HCT116 (cell line): ENCODE measurements around the gene COL4A3. TPM values are rescaled to one million over a fixed set of nuclear protein-coding genes. Genes with fewer than 3 reads are reported as not detected.

Experiments
- ATAC-seq: fragments of 200-7000 bp; cut with Tn5 transposase; 2 replicates; pipeline ENCODE4 v1.9.1; 2020; ENCODE audit warnings: mild to moderate bottlenecking, moderate library complexity
- BruUV-seq: library from RNA; stranded (reverse); fragments of 400-500 nt; replicated peaks from 2 replicates; lab custom pipeline; 2021; lab: Mats Ljungman, UMichigan
- CTCF ChIA-PET: fragments of 300-600 bp; sonication (Branson Sonifier 250); formaldehyde crosslinking; loops from one replicate; lab custom pipeline; 2021; ENCODE audit warnings: antibody characterized with exemption; lab: Charles Lee
- POLR2A ChIA-PET: fragments of 300-600, 350-600 bp; sonication (Branson Sonifier 250); formaldehyde crosslinking; loops from one replicate; lab custom pipeline; 2021; ENCODE audit warnings: antibody characterized with exemption; lab: Charles Lee
- RAD21 ChIA-PET, 2 experiments: fragments of 300-600 bp; sonication (Branson Sonifier 250); formaldehyde crosslinking; loops; one replicate each; lab custom pipeline; 2023; ENCODE audit warnings: low total read pairs in 2 of 2; ENCODE audit not compliant: uncharacterized antibody in 2 of 2, unreplicated experiment in 2 of 2, low non-redundant PET in 1 of 2; lab: Charles Lee
- DNase-seq: peaks from one replicate; pipeline ENCODE4 v3.0.0-alpha.2; 2010; ENCODE audit warnings: low read depth, low spot score
- H2AFZ ChIP-seq: fragments of 200-600 bp; shearing (Covaris generic), sonication (generic); 2 replicates; pipeline ENCODE4 v1.6.1; 2017; ENCODE audit warnings: low read depth, mixed run types, mixed read lengths, antibody characterized with exemption, low read length; ENCODE audit not compliant: poor library complexity, severe bottlenecking
- H3K27ac ChIP-seq: 2 replicates; pipeline ENCODE4 v1.5.1; 2012; ENCODE audit warnings: low read depth, low read length
- H3K27me3 ChIP-seq: fragments of 200-600 bp; sonication (generic); 2 replicates; pipeline ENCODE4 v1.6.1; 2016; ENCODE audit warnings: mixed run types, low read length, mixed read lengths; ENCODE audit not compliant: insufficient read depth
- H3K36me3 ChIP-seq, 2 experiments: fragments of 200-500 bp in 1 of 2; fragments of 200-600 bp in 1 of 2; sonication (Bioruptor generic) in 1 of 2; sonication (generic) in 1 of 2; 2 replicates each; pipeline versions ENCODE4 v1.5.1 to v1.6.1; 2014 to 2016; ENCODE audit warnings: low read length in 2 of 2, inconsistent platforms in 1 of 2, mixed read lengths in 1 of 2, mixed run types in 1 of 2; ENCODE audit not compliant: insufficient read depth in 2 of 2, control insufficient read depth in 1 of 2
- H3K4me1 ChIP-seq, 2 experiments: fragments of 200-600 bp in 1 of 2; sonication (generic) in 1 of 2; 2 replicates each; pipeline versions ENCODE4 v1.5.1 to v1.6.1; 2012 to 2017; ENCODE audit warnings: low read length in 2 of 2, inconsistent platforms in 1 of 2, mild to moderate bottlenecking in 1 of 2, mixed read lengths in 1 of 2, mixed run types in 1 of 2, moderate library complexity in 1 of 2; ENCODE audit not compliant: insufficient read depth in 2 of 2, control insufficient read depth in 1 of 2
- H3K4me2 ChIP-seq: fragments of 200-600 bp; sonication (generic); 2 replicates; pipeline ENCODE4 v1.6.1; 2017; ENCODE audit warnings: mixed run types, low read length, mixed read lengths
- H3K4me3 ChIP-seq, 2 experiments: fragments of 200-600 bp in 1 of 2; sonication (generic) in 1 of 2; replicated peaks in 1 of 2; 2 replicates each; pipeline ENCODE4 v1.5.1; 2011 to 2016; ENCODE audit warnings: low read length in 2 of 2, control low read depth in 1 of 2, low read depth in 1 of 2, mild to moderate bottlenecking in 1 of 2, mixed read lengths in 1 of 2, mixed run types in 1 of 2
- H3K79me2 ChIP-seq: fragments of 200-600 bp; sonication (generic); 2 replicates; pipeline ENCODE4 v1.6.1; 2017; ENCODE audit warnings: mild to moderate bottlenecking, mixed run types, low read length, moderate library complexity, mixed read lengths; ENCODE audit not compliant: insufficient read depth
- H3K9ac ChIP-seq: fragments of 200-600 bp; sonication (generic); 2 replicates; pipeline ENCODE4 v1.6.1; 2016; ENCODE audit warnings: low read length, mixed read lengths
- H3K9me2 ChIP-seq: fragments of 200-600 bp; sonication (generic), shearing (Covaris generic); 2 replicates; pipeline ENCODE4 v1.6.1; 2017; ENCODE audit warnings: mixed run types, mild to moderate bottlenecking, moderate library complexity; ENCODE audit not compliant: insufficient read depth
- H3K9me3 ChIP-seq, 2 experiments: fragments of 200-500 bp in 1 of 2; fragments of 200-600 bp in 1 of 2; sonication (Bioruptor generic) in 1 of 2; sonication (generic) in 1 of 2; 2 replicates each; pipeline ENCODE4 v1.6.1; 2014 to 2017; ENCODE audit warnings: low read length in 2 of 2, mixed read lengths in 2 of 2, inconsistent platforms in 1 of 2, low read depth in 1 of 2, mild to moderate bottlenecking in 1 of 2, mixed run types in 1 of 2, moderate library complexity in 1 of 2; ENCODE audit not compliant: control insufficient read depth in 1 of 2, insufficient read depth in 1 of 2
- H4K20me1 ChIP-seq: fragments of 200-600 bp; sonication (generic), shearing (Covaris generic); 2 replicates; pipeline ENCODE4 v1.6.1; 2017; ENCODE audit warnings: mixed run types, mild to moderate bottlenecking, moderate library complexity; ENCODE audit not compliant: insufficient read depth
- CEBPB ChIP-seq: IDR thresholded peaks from 2 replicates; pipeline ENCODE4 v1.6.1; 2012; ENCODE audit warnings: low read depth
- EGR1 ChIP-seq: IDR thresholded peaks from 2 replicates; pipeline ENCODE4 v1.6.1; 2012; ENCODE audit warnings: low read depth
- ELF1 ChIP-seq: IDR thresholded peaks from 2 replicates; pipeline ENCODE4 v1.6.1; 2012; ENCODE audit warnings: low read depth, borderline replicate concordance
- EZH2phosphoT487 ChIP-seq: fragments of 200-600 bp; IDR thresholded peaks from 2 replicates; pipeline ENCODE4 v1.6.1; 2018; ENCODE audit warnings: antibody characterized with exemption, borderline replicate concordance
- FOSL1 ChIP-seq: IDR thresholded peaks from 2 replicates; pipeline ENCODE4 v1.6.1; 2012; ENCODE audit warnings: low read depth
- MAX ChIP-seq: IDR thresholded peaks from 2 replicates; pipeline ENCODE4 v1.6.1; 2012
- POLR2AphosphoS5 ChIP-seq: IDR thresholded peaks from 2 replicates; pipeline ENCODE4 v1.6.1; 2011; ENCODE audit warnings: mild to moderate bottlenecking, low read depth, low read length, moderate library complexity
- RAD21 ChIP-seq: IDR thresholded peaks from 2 replicates; pipeline ENCODE4 v1.6.1; 2012; ENCODE audit warnings: low read depth, mild to moderate bottlenecking
- SP1 ChIP-seq: IDR thresholded peaks from 2 replicates; pipeline ENCODE4 v1.6.1; 2012; ENCODE audit warnings: low read depth
- YY1 ChIP-seq: IDR thresholded peaks from 2 replicates; pipeline ENCODE4 v1.6.1; 2011; ENCODE audit warnings: low read length, low read depth, moderate library complexity, mild to moderate bottlenecking; ENCODE audit not compliant: insufficient replicate concordance; ENCODE audit errors: extremely low read depth
- ZBTB33 ChIP-seq: IDR thresholded peaks from 2 replicates; pipeline ENCODE4 v1.6.1; 2011; ENCODE audit warnings: mild to moderate bottlenecking, low read length, moderate library complexity; ENCODE audit not compliant: insufficient replicate concordance; ENCODE audit errors: extremely low read depth
- ZFX ChIP-seq: fragments of 450-650 bp; IDR thresholded peaks from 2 replicates; pipeline ENCODE4 v1.6.1; 2017
- intact Hi-C: fragments of 100-400 bp; cut with micrococcal nuclease; formaldehyde crosslinking; loops from 2 replicates; pipeline ENCODE4 v1.10.0; 2022
- total RNA-seq: library from RNA; stranded (reverse); gene quantifications from one replicate; pipeline ENCODE4 v1.2.1, GENCODE V29; 2021; ENCODE audit not compliant: unreplicated experiment

The COL4A3 gene
- total RNA-seq, 1 experiment from 2014 or later, result 4.9 TPM

- Histone ChIP-seq H4K20me1 (no peaks in the 10 kb centered on the region), H3K36me3 (no peaks in the 10 kb centered on the region), H3K4me2 (no peak overlapping the region), H3K27me3 (no peaks in the 10 kb centered on the region), H3K4me1 (no peaks in the 10 kb centered on the region), H3K79me2 (no peaks in the 10 kb centered on the region), H3K9me2 (no peaks in the 10 kb centered on the region), H3K9me3 (no peaks in the 10 kb centered on the region), H2AFZ (no peak overlapping the region), H3K9ac (no peak overlapping the region), H3K4me3 (no peak overlapping the region), H3K27ac (no peak overlapping the region)
- ChIA-PET POLR2A (no interaction called here), RAD21 (no interaction called here), CTCF (interaction anchor here (5.6 kb wide), 1 partner anchor 105 kb away, joined by 75 read pairs; no protein-coding TSS in a partner anchor)
- intact Hi-C loops, result loop anchor here (10.0 kb wide), 1 partner anchor 212 kb away; no protein-coding TSS in a partner anchor
- TF ChIP-seq FOSL1, result no peak
- DNase-seq (no peak), ATAC-seq (no peak)
- BruUV-seq, result no TSS peak
These were observed 31.4 kb upstream of the COL4A3 start for GRCh38 chr2:227132986-227133385.

GRCh38 chr2:227134591-227134990 is 29.8 kb upstream of the COL4A3 start:
- no TSS peak for BruUV-seq
- H3K9me2 ChIP-seq, result no peaks in the 10 kb centered on the region
- ATAC-seq, result no peak
- DNase-seq, result no peak
- H3K79me2 ChIP-seq, result no peaks in the 10 kb centered on the region
- H3K9ac ChIP-seq, result no peak overlapping the region
- RAD21 ChIA-PET, result no interaction called here
- no peaks in the 10 kb centered on the region for H3K27me3 ChIP-seq
- no peaks in the 10 kb centered on the region for H3K36me3 ChIP-seq
- POLR2A ChIA-PET, result no interaction called here
- TF ChIP-seq ZBTB33 (no peak), POLR2AphosphoS5 (no peak), ZFX (no peak), EZH2phosphoT487 (no peak), EGR1 (no peak), SP1 (no peak), MAX (no peak), YY1 (no peak), ELF1 (no peak), CEBPB (no peak), RAD21 (no peak)
- H3K4me1 ChIP-seq, result no peaks in the 10 kb centered on the region
- H4K20me1 ChIP-seq, result no peaks in the 10 kb centered on the region
- no peak overlapping the region for H3K4me3 ChIP-seq
- no peak overlapping the region for H3K4me2 ChIP-seq
- H3K27ac ChIP-seq, result no peak overlapping the region
- H2AFZ ChIP-seq, result no peak overlapping the region
- intact Hi-C loops, result loop anchor here (10.0 kb wide), 1 partner anchor 210 kb away; no protein-coding TSS in a partner anchor
- no peaks in the 10 kb centered on the region for H3K9me3 ChIP-seq
- CTCF ChIA-PET, result interaction anchor here (5.6 kb wide), 1 partner anchor 103 kb away, joined by 75 read pairs; no protein-coding TSS in a partner anchor
